Neural crest cell (in vitro differentiated cells): ENCODE data around the gene UBAP2. TPM values are rescaled to one million over a fixed set of nuclear protein-coding genes. Genes with fewer than 3 reads are reported as not detected.

ENCODE experiments used
- DNase-seq: peaks from one replicate; pipeline ENCODE4 v3.0.0; 2021; ENCODE audit warnings: low read depth, mixed read lengths, low spot score
- H3K27ac Mint-ChIP-seq: one replicate; pipeline ENCODE4 v1.8.0; 2021; ENCODE audit warnings: mild to moderate bottlenecking, mixed read lengths; ENCODE audit not compliant: unreplicated experiment
- H3K27me3 Mint-ChIP-seq: 2 replicates; pipeline ENCODE4 v1.8.0; 2021; ENCODE audit warnings: low read depth, mild to moderate bottlenecking, mixed read lengths
- H3K36me3 Mint-ChIP-seq: 2 replicates; pipeline ENCODE4 v1.8.0; 2021; ENCODE audit warnings: low read depth, mild to moderate bottlenecking, mixed read lengths
- H3K4me1 Mint-ChIP-seq: 2 replicates; pipeline ENCODE4 v1.8.0; 2021; ENCODE audit warnings: mixed read lengths
- H3K4me3 Mint-ChIP-seq: one replicate; pipeline ENCODE4 v1.8.0; 2021; ENCODE audit warnings: mild to moderate bottlenecking, mixed read lengths
- H3K9me3 Mint-ChIP-seq: 2 replicates; pipeline ENCODE4 v1.8.0; 2021; ENCODE audit warnings: mixed read lengths
- total RNA-seq: library from RNA; stranded (reverse); gene quantifications from 2 replicates; pipeline ENCODE4 v1.2.1, GENCODE V29; 2021
- TF ChIP-seq, protein P1 (sequence below): fragments of 200-600 bp; sonication (generic); conservative IDR thresholded peaks from 2 replicates; pipeline ENCODE4 v1.5.0; 2021; ENCODE audit warnings: antibody characterized with exemption, mild to moderate bottlenecking

The UBAP2 gene
- total RNA-seq, 1 donor from 2014 or later, result 62.7 TPM

DNA sequence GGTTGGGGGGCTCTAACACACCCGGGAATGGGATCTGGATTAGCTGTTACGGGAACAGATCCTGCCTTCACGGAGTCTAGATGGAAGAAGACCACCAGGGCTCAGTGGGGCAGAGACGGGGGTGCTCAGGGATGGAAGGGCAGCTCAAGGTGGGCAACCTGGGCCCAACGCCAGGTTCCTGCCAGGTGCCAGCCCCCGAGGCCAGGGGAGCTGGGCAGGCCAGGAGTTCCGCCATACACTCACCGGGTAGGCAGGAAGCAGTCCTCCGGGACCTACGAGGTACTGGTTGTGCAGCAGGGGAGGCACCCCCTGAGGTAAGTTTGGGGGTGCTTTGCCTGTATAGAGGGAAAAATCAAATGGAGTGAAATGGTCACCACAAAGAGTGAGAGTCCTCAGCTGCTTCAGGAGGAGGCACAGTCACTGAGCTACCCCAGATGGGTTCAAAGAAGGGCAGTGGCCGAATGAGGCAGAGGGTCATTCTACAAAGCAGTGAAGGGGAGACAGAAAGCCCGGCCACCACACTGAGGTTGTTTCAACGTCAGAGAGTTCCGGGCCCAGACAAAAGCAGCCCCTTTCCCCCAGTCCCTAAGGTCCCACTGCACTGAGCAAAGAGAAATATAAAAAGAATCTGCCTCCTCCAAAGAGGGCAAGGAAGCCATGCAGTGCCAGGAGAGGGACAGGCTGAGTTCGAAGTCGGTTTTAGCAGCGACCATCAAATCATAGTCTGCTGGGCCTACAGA lies 121.8 kb downstream of the UBAP2 start:
- H3K27me3 Mint-ChIP-seq, result no peaks in the 10 kb centered on the region
- H3K4me3 Mint-ChIP-seq, result peak overlapping the region; percentile 47
- no peak for DNase-seq
- no peaks in the 10 kb centered on the region for H3K4me1 Mint-ChIP-seq
- no peaks in the 10 kb centered on the region for H3K9me3 Mint-ChIP-seq
- H3K27ac Mint-ChIP-seq, result peak overlapping the region; percentile 60
- H3K36me3 Mint-ChIP-seq, result peaks cover 21% of the 10 kb centered on the region
- TF ChIP-seq, protein P1, sequence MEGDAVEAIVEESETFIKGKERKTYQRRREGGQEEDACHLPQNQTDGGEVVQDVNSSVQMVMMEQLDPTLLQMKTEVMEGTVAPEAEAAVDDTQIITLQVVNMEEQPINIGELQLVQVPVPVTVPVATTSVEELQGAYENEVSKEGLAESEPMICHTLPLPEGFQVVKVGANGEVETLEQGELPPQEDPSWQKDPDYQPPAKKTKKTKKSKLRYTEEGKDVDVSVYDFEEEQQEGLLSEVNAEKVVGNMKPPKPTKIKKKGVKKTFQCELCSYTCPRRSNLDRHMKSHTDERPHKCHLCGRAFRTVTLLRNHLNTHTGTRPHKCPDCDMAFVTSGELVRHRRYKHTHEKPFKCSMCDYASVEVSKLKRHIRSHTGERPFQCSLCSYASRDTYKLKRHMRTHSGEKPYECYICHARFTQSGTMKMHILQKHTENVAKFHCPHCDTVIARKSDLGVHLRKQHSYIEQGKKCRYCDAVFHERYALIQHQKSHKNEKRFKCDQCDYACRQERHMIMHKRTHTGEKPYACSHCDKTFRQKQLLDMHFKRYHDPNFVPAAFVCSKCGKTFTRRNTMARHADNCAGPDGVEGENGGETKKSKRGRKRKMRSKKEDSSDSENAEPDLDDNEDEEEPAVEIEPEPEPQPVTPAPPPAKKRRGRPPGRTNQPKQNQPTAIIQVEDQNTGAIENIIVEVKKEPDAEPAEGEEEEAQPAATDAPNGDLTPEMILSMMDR, result no peak

GRCh38 chr9:33924978-33925797 lies 123.5 kb downstream of the UBAP2 start:
- Mint-ChIP-seq H3K9me3 (no peaks in the 10 kb centered on the region), H3K27ac (peak overlapping the region; percentile 63), H3K4me1 (no peaks in the 10 kb centered on the region), H3K36me3 (peaks cover 15% of the 10 kb centered on the region), H3K4me3 (peak overlapping the region; percentile 15), H3K27me3 (no peaks in the 10 kb centered on the region)
- TF ChIP-seq, protein P1, result peak; percentile 65
- peak; percentile 59 for DNase-seq

DNA sequence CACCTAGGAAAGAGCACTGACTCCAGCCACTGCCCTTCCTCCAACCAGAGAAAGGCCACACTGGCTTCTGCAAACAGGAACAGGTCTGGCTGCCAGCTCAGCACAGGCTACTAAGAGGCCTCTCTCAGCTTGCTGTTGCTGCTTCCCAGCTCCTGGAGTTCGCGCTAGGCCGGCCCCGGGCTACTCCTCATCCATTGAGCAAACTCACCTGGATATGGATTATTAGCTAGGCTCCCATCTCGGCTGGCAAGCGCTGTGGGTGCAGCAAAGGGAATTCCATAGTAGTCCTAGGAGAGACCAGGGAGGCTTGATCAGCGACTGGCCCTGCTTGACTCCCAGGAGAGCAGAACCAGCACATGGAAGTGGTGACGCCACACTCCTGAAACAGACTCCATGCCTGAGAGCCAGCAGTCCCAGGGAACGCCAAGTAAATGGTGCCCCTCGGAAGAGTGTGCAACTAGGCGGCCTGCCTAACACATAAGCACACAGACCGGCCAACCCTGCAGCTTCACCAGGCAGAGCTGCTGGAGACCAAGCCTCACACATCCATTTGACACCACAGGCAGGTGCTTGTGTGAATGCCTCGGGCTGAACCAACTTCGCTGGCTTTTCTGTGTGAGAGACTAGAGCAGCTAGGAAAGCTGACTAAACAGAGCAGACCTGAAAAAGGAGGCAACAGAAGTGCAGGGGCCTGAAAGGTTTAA lies 124.5 kb downstream of the UBAP2 start:
- TF ChIP-seq, protein P1, result no peak
- DNase-seq, result no peak
- Mint-ChIP-seq H3K4me3 (no peak overlapping the region), H3K27me3 (no peaks in the 10 kb centered on the region), H3K27ac (no peak overlapping the region), H3K36me3 (peaks cover 18% of the 10 kb centered on the region), H3K4me1 (no peaks in the 10 kb centered on the region), H3K9me3 (no peaks in the 10 kb centered on the region)

DNA sequence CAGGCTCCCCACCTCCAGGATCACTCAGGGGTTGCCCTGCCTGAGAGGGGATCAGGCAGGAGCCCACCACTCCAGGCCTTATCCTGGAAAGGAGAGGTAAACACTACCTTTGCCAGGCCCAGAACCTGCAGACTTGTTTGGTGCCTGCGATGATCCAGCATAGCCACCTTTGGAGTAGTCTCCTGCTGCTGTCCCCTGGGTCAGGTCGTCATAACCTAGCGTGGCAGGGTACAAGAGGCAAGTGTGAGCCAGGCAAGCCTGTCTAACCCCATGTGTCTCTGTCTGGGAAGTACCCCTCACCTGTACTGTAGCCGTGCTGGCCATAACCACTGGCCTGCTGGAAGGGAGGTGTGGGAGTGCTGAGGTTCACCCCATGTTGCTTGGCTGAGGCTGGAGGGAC lies 125.6 kb downstream of the UBAP2 start:
- H3K9me3 Mint-ChIP-seq, result no peaks in the 10 kb centered on the region
- H3K27ac Mint-ChIP-seq, result no peak overlapping the region
- DNase-seq, result no peak
- TF ChIP-seq, protein P1, result no peak
- no peaks in the 10 kb centered on the region for H3K4me1 Mint-ChIP-seq
- H3K36me3 Mint-ChIP-seq, result peaks cover 22% of the 10 kb centered on the region
- H3K4me3 Mint-ChIP-seq, result no peak overlapping the region
- H3K27me3 Mint-ChIP-seq, result no peaks in the 10 kb centered on the region
